Measurements from ENCODE around the gene TYW1B.
"Not testable (repeated sequence)": the region's sequence is repeated elsewhere in the genome, so short reads cannot be mapped to it uniquely, and the experiment has no call there.

Gene TYW1B

DNA sequence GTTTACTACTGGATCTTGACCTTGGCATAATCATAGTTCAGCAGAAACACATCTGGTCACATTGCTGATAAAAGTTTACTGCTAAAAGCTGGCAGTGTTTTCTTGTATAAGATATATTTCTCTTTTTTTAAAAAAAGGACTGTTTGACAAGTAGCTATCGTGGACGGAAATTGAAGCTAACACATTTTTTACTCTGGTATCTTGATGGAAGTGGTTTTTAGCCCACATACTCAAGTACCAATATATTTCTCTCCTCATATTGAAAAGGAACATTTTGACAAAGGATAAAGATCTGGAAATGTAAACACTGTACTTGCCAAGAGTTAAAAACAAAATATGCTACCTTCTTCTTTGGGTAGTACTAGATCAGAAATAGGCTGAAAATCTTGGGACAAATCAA, 137.8 kb downstream of the TYW1B start:
- DNase-seq, result not testable (repeated sequence)

DNA sequence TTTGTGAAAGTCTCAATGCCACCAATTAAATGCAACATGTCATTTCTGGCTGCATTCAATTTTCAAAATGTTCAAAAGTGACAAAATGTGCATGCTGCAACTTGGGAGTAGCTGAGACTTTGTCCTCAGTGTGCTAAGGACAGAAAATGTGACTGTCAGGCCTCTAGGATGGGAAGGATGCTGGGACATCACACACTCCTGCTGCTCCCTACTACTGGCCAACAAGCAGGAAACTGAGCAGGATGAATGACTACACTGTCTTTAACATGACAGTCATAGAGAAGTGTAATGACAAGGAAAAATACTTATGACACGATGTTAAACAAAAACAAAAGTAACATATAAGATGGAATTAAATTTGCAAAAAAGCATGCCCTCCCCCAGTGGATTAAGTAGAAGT, 138.7 kb downstream of the TYW1B start:
- not testable (repeated sequence) for DNase-seq

DNA sequence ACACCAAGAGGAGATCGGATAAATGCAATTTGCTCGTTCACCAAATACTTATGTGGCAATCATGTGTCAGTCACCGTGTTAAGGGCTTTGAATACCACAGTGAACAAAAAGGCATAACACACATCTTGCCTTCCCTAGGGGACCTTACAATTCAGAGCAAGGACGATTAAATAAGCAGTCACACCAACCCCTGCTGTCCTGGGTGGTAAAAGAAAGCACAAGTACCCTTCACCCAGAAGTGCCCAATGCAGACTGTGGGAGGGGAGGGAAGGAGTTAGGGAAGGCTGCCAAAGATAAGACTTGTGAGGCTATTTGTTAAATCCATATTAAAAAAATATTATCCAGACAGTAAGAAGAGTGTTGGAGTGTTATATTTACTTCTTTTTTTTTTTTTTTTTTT, 146.8 kb downstream of the TYW1B start:
- not testable (repeated sequence) for DNase-seq

DNA sequence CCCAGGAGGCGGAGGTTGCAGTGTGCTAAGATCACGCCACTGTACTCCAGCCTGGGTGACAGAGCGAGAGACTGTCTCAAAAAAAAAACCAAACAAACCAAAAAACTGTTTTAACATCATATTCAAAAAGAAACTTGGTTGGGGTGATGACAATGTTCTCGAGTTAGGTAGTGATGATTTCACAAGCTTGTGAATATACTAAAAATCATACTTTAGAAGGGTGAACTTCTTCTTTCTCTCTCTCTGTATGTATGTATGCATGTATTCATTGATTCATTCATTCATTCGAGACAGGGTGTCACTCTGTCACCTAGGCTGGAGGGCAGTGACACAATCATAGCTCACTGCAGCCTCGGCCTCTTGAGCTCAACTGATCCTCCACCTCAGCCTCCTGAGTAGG, 151.1 kb downstream of the TYW1B start:
- not testable (repeated sequence) for DNase-seq

DNA sequence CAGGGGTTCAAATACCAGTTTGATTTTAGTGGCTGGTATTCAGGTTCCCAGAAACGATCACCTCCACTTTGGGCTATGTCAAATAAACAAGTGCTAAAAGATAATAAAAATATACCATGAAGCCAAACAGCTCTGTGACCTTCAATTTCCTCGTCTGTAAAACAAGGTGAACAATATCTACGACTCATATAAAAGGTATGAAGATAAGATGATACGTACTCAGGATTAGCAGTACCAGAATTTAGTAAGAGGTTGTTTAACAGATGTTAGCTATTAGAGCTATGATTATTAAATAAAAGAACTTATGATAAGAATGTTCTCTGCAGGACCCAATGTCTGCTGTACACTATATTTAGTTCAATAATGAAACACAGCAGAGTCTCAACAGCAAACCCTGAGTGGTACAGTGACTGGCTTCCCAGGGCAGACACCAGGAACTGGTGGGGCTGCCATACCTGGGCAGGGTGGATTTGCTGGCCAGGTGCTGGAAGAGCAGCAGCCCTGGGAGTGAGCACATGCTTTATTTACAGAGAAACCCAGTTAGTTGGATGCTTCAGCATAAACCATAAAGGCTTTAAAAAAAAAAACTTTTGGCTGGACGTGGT, 151.8 kb downstream of the TYW1B start:
- DNase-seq, result not testable (repeated sequence)

DNA sequence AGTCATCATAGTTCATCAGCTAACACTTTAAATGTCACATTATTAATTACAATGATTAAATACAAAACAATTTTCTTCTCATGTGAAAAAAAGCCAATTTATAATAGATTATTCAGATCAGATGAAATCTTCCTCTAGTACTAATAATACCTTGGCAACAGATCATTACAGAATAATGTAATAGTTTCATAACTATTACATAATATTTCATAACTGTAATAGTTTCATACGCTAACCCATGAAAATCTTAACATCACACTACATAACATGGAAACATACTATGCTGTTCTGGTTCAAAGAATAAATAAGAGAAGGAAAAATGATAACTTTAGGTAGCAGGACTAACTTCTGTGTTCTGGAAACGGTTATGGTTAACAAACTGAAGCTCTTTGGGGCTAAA, 152.3 kb downstream of the TYW1B start:
- not testable (repeated sequence) for DNase-seq

DNA sequence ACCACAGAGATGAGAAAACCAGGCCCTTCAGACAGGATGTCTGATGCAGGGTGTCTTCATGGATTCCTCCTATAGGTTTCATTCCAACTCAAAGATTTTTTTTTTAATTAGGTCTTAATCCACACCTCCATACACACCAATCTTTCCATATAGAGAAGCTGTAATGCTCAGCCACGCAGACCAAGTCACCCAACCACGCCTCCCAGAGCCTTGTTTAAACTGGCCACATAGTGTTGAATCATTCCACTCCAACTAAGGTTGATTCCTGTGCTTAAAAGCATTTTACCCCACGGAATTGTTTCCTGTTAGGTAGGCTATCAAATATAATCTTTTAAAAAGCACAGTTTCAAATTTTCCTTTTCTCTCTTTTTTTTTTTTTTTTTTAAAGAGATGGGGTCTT, 153.6 kb downstream of the TYW1B start:
- DNase-seq, result no peak

DNA sequence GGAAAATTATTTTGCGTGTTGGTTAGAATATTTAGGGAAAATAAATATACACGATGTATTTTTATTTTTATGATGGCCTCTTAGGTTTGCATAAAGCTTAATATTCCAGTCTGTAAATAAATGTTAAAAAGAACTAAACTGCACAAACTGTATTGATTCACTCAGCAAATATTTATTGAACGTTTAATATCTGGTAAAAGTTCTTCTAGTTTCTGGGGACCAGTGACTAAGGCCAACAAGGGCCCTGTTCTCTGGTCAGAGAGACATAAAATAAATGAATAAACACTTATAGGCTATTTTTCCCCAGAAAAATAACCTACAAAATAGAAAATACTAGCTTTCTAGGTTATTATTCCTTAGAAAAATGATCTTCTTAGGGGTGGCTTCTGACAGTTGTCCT, 157.2 kb downstream of the TYW1B start:
- not testable (repeated sequence) for DNase-seq

DNA sequence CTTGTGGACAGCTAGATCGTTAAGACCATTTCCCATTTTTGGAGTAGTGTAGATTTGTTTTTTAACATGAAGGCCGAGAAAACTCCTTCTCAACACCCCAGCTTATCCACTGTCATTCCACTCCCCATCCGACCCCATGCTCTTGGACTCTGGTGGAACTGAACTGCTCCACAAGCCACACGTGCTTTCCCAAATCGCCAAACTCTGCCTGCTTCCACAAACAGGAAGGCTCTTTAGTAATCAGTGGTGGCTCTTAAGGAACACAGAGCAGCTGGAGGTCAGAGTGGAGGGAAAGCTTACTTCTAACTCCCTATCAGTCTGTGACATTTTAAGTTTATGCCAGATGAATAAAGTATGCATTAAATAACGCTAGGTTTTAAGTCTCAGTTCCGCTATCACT, 159.6 kb downstream of the TYW1B start:
- not testable (repeated sequence) for DNase-seq

DNA sequence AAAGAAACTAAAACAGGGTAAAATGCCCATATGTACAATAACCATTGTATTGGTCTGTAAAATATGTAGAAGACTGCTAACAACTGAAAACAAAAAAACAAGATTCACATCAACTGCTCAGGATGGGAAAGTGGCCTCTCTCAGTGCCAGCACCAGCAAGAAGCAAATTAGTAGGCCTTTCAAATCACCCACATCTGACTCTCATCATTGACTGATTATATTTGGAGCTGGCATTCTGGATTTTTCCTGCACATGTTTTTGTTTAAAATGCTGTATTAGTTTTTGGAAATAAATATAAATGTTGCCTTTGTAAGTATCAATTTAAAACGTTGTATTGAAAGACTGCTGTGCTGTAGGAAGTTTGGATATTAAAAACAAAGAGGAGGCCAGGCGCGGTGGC, 161.0 kb downstream of the TYW1B start:
- not testable (repeated sequence) for DNase-seq

DNA sequence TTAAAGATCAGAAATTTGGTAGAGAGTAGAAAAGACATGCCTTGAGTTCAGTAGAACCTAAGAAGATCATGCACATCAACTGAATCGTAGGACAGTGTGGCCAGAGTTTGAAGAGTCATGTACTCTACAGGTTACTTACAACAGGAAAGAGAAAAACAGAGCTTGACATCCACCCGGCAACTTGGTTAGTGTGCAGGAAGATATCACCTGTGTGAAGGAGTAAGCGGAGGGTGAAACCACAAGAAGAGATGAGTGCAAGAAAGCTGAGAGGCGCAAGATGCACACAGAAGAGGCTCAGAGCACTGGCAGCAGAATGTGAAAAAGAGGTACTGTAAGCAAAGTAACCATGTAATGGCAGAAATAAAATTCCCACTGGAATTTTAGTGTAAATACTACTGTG, 179.4 kb downstream of the TYW1B start:
- not testable (repeated sequence) for DNase-seq

DNA sequence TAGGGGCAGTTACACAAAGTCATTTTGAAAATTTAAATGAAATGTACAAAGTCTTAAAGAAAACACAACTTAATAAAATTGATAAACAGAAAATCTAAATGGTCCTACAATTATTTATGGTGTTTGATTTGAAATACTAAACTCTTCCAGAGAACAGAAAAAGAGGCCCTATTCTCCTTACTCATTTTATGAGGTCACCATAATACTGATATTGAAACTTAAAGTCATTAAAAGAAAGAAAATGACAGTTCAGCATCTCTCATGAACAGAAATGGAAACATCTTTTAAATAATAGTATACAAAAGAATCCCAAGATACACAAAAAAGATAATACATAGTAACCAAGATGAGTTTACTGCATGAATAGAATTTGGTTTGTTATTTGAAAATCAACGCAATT, 184.3 kb downstream of the TYW1B start:
- DNase-seq, result not testable (repeated sequence)

DNA sequence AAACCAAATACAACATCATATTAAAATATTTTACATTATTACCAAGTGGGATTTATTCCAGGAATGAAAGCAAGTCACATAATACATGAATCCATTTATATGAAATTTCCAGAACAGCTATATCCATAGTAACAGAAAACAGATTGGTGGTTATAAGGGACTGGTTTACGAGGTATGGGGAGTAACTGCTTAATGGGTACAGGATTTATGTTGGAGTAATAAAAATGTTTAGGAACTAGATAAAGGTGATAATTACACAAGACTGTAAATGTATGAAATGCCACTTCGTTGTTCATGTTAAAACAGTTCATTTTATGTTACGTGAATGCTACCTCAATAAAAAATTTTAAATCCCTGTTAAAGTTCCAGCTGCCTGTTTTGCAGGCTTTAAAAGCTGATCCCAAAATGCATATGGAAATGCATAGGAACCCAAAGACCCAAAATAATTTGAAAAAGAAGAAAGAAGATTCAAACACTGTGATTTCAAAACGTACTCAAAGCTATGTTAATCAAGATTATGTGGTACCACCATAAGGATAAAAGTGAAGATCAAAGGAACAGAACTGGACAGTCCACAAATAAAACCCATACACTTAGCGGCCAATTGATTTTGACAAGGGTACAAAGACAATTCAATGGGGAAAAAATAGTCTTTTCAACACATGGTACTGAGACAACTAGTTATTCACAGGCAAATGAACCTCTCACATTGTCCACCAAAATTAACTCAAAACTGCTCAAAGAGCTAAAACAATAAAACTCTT, 186.3 kb downstream of the TYW1B start:
- DNase-seq, result not testable (repeated sequence)

DNA sequence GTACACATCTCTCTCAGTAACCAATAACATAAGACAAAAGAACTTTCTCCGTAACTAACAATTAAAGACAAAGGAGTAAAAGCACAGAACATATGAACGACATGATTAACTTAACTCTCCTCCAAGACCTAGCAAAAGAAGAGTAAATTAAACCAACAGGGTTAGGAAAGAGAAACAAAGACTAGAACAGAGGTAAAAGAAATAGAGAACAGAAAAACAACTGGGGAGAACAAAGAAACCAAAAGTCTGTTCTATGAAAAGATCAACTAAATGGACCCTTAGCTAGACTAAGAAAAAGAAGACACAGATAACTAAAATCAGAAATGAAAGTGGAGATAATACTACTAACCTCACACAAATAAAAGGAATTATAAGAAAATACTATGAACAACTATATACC, 187.3 kb downstream of the TYW1B start:
- DNase-seq, result not testable (repeated sequence)

DNA sequence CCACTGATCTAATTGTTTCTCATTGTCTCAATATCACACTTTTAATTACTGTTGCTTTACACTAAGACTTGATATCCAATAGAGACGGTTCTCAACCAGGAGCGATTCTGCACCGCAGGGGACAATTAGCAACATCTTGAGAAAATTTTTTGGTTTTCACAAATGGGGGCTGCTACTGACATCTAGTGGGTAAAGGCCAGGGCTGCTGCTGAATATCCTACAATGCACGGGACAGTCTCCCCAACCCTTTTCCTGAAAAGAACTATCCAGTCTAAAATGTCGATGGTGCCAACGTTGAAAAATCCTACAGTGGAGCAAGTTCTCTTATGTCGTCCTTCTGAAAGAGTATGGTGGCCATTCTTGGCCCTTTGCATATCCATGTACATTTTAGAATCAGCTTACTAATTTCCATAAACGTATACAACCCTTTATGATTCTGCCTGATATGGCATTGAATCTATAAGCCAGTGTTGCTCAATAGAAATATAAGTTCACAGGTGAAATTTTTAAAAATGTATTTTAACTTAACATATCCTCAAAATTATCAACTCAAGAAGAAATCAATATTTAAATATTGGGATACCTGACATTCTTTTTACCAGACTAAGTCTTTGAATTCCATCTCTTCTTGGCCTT, 192.6 kb downstream of the TYW1B start:
- not testable (repeated sequence) for DNase-seq

DNA sequence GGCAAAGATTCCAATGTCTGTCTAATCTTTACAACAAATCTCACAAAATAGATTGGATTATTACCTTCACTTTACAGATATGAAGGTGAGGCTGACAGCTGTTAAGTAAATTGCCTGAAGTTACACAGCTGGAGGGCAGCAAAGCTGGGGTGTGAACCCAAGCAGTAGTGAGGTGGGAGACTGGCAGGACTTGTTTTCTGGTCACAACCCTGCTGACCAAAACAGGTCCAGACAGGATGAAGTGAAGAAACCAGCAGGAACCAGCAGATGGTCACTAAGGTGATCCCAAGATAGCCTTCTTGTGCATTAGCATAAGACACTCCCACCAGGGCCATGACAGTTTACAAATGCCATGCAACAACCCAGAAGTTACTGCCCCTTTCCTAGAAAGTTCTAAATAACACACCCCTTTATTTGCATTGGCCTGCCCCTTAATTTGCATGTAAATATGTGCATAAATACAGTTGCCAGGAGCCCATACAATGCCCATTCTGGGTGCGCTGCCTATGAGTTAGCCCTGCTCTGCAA, 195.2 kb downstream of the TYW1B start:
- not testable (repeated sequence) for DNase-seq

DNA sequence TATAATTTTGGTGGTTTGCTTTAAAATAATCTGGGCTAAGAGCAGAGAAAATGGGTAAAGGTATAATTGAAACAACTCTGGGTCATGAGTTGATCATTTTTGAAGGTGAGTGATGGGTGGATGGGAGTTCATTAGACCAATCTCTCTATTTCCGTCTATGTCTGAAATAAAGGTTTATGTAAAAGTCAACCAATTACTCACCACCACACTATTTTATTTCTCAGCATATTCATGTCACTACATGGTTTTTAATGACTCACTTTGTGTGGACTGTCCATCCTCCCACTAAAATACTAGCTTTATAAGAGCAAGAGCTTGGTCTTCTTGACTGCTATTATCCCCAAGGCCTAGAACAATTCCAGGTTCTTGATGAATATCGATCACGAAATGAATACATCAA, 199.6 kb downstream of the TYW1B start:
- DNase-seq, result not testable (repeated sequence)

DNA sequence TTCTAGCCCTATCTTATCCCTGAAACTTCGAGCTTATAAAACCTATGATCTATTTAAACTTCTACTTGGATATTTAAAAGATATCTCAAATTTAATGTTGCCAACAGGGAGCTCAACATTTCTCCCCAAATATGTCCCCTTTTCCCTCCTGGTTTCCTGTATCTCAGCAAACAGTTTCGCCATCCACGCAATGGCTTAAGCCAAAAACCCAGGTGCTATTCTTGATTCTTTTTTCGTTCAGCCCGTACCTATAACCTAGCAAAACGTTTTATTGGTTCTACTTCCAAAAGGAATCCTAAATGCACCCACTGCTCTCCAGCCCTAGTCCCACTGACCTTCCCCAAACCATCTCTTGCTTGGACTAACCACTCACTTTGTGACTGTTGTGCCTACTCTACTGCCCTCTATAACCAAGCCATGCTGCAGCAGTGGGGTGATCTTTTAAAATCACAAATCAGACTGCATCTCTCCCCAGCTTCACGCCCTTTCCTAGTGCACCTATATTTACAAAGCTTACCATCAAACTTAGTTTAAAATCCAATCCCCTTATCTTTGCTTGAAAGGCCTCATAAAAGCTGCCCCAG, 201.5 kb downstream of the TYW1B start:
- DNase-seq, result not testable (repeated sequence)

DNA sequence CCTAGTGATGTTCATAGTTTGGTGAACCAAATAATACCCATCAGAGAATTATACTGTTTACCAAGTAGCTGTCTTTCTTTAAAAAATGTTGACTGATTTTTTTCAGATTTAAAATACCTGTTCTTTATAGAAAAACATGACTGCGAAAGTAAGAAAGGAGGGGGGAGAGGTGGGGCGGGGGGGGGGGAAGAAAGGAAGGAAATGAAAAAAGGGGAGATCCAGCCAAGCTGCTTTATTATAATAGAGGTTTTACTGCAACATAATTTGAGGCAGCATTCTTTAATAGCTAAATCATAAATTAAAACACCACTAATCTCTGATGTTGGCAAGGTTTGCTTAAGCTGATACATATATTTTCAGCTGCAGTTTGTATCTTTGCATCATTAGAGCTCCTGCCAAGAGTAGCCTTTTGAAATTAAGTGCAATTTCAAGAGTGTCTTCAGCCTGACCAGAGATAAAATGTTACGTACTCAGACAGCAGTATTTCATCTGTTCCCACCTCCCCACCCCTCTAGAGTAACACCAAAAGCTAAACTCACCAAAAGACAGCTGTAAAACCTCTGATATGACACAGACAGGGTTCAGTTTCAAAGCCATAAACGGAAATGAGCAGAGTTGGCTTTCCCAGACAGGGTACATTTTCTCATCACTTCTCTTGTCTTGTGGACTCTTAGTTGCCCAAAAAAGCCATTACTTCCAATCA, 202.1 kb downstream of the TYW1B start:
- DNase-seq, result not testable (repeated sequence)

DNA sequence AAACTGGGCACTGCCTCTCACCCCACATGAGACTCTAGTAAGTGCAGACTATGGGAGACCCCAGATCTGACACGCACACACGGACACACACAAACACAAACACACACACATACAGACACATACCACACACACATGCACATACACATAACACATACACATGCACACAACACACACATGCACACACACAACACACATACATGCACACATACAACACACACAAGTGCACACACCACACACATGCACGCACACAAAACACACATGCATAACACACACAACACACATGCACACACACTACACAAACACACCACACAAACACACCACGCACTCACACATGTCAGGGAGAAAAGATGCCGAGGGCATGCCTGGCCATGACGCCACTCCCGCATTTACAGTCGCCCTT, 205.5 kb downstream of the TYW1B start:
- no peak for DNase-seq

DNA sequence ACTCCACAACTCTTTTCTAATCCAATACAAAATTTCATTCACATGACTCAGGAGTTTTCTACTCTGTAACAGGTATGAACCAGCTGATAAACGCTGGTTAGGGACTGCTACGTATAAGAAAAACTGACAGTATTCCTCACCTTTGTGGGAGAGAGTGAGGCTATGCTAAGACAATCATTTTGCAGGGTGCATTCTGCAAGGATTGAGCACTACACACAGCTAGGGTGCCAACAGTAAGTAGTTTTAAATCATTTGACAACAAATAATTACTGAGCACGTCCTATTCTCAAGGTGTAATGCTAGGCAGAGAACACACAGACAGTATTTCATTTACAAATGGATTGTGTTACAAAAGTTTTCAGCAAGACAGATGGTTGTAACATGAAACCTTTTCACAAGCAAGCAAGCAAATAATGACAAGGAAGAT, 206.2 kb downstream of the TYW1B start:
- not testable (repeated sequence) for DNase-seq

DNA sequence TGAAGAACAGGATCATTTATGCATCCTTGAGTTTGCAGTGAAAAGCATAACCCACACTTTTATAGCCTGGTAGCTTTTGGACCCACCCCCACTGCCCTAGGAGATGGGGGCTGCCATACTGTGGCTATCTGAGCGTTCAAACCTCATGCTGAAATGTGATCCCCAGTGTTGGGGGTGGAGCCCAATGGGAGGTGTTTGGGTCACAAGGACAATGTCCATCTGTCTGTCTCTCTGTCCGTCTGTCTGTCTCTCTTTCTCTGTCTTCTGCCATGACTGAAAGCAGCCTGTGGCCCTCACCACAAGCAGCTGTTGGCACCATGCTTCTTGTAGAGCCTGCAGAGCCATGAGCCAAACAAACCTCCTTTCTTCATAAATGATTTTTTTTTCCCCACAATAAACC, 207.1 kb downstream of the TYW1B start:
- not testable (repeated sequence) for DNase-seq

Measured in DMS153 (cell line).